Liver (tissue), 3 donors: ENCODE data around the gene UBE2R2.

Source experiments
- CTCF ChIP-seq: fragments of 150-350 bp; IDR thresholded peaks from 2 replicates; pipeline ENCODE4 v1.5.1; 2017; ENCODE audit warnings: improper control_type of control experiment, low read depth, low read length; ENCODE audit not compliant: missing input control
- GABPA ChIP-seq, 2 donors: IDR thresholded peaks in 1 of 2; conservative IDR thresholded peaks in 1 of 2; 2 replicates each; pipeline ENCODE4 v1.6.1; 2016; ENCODE audit warnings: antibody characterized with exemption in 2 of 2, mild to moderate bottlenecking in 1 of 2, moderate library complexity in 1 of 2
- HNF4A ChIP-seq, 2 donors: conservative IDR thresholded peaks; 2 replicates each; pipeline ENCODE4 v1.6.1; 2016; ENCODE audit warnings: antibody characterized with exemption in 2 of 2, mild to moderate bottlenecking in 2 of 2
- RAD21 ChIP-seq, 2 donors: IDR thresholded peaks; 2 replicates each; pipeline ENCODE4 v1.6.1; 2016; ENCODE audit warnings: antibody characterized with exemption in 2 of 2, mild to moderate bottlenecking in 2 of 2
- YY1 ChIP-seq: IDR thresholded peaks from 2 replicates; pipeline ENCODE4 v1.6.1; 2016; ENCODE audit warnings: antibody characterized with exemption, mild to moderate bottlenecking
- TF ChIP-seq, protein P1 (sequence below): IDR thresholded peaks from 2 replicates; pipeline ENCODE4 v1.6.1; 2016; ENCODE audit warnings: antibody characterized with exemption
- donor health status: healthy.
- donor health status: healthy.

GRCh38 chr9:33927694-33928093 is 110.7 kb downstream of the UBE2R2 start:
- TF ChIP-seq CTCF (no peak), HNF4A (conservative IDR thresholded peaks at IDR 0.05) (no peak), GABPA (IDR thresholded peaks at IDR 0.05 in 1 of 2, conservative IDR thresholded peaks at IDR 0.05 in 1 of 2) (no peak), RAD21 (IDR thresholded peaks at IDR 0.05) (no peak), YY1 (no peak)
- TF ChIP-seq, protein P1, sequence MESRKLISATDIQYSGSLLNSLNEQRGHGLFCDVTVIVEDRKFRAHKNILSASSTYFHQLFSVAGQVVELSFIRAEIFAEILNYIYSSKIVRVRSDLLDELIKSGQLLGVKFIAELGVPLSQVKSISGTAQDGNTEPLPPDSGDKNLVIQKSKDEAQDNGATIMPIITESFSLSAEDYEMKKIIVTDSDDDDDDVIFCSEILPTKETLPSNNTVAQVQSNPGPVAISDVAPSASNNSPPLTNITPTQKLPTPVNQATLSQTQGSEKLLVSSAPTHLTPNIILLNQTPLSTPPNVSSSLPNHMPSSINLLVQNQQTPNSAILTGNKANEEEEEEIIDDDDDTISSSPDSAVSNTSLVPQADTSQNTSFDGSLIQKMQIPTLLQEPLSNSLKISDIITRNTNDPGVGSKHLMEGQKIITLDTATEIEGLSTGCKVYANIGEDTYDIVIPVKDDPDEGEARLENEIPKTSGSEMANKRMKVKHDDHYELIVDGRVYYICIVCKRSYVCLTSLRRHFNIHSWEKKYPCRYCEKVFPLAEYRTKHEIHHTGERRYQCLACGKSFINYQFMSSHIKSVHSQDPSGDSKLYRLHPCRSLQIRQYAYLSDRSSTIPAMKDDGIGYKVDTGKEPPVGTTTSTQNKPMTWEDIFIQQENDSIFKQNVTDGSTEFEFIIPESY = no peak
